Activated T-helper 1 cell treated with anti-CD3 and anti-CD28 coated beads, Interleukin-12 subunit alpha, Interleukin-12 subunit beta, Interleukin-2, Interleukin-4 antibody, amounts not matched to agents 30 ng/mL and 10 ng/mL and 1 ng/mL, durations not matched to agents 14 hours and 24 hours and 36 hours (primary cell): Measurements from ENCODE around the gene INHBB. TPM values are rescaled to one million over a fixed set of nuclear protein-coding genes. Genes with fewer than 3 reads are reported as not detected.
"Not testable (repeated sequence)": the region's sequence is repeated elsewhere in the genome, so short reads cannot be mapped to it uniquely, and the experiment has no call there.

Experiments
- DNase-seq: peaks from one replicate; pipeline ENCODE4 v3.0.0; 2021; ENCODE audit warnings: low spot score
- H3K27ac Mint-ChIP-seq: one replicate; pipeline ENCODE4 v1.8.0; 2021; ENCODE audit warnings: mild to moderate bottlenecking, mixed read lengths
- H3K27me3 Mint-ChIP-seq: one replicate; pipeline ENCODE4 v1.8.0; 2022; ENCODE audit warnings: mild to moderate bottlenecking, moderate library complexity, mixed read lengths; ENCODE audit not compliant: insufficient read depth
- H3K36me3 Mint-ChIP-seq: one replicate; pipeline ENCODE4 v1.8.0; 2021; ENCODE audit warnings: low read depth, mixed read lengths
- H3K4me1 Mint-ChIP-seq: one replicate; pipeline ENCODE4 v1.8.0; 2021; ENCODE audit warnings: low read depth, mixed read lengths
- H3K4me3 Mint-ChIP-seq: one replicate; pipeline ENCODE4 v1.8.0; 2021; ENCODE audit warnings: mild to moderate bottlenecking, moderate library complexity, mixed read lengths
- H3K9me3 Mint-ChIP-seq: one replicate; pipeline ENCODE4 v1.8.0; 2021; ENCODE audit warnings: mixed read lengths
- intact Hi-C: fragments of 100-400 bp; cut with micrococcal nuclease; formaldehyde crosslinking; loops from one replicate; pipeline ENCODE4 v1.15.1; 2024
- total RNA-seq: library from RNA; stranded (reverse); gene quantifications from 2 replicates; pipeline ENCODE4 v1.2.3, GENCODE V29; 2022

Gene INHBB
- total RNA-seq, 1 donor from 2014 or later = not detected

DNA sequence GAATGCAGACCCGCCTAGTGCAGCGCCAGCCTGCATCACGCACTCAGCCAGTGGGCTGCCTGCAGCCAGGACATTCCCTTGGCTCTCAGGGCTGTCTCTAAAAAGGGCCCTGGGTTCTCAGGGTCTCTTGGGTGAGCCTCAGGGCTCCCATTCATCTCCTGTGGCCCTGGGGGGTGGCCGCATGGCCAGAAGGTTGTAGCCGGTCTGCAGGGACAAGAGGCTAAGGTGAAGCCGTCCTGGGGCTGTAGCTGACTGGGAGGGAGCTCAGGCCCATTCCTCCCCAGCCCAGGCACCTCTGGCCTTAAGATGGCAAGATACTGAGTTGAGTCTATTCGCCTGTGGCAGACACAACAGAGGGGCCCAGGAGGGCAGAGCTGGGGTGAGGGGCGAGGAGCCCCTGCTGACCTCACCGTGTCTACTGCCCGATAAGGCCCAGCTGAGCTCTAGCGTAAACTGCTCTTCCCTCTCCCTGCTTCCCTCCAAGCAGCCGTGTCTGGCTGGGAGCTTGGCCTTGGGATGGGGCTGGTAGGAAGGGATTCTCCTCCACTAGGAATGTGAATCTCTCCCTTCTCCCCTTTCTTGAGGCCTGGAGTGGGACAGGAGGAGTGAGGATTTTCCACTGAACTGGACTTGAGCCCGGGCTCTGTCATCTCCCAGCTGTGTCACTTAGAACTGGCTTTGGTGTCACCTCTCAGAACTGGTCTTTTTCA lies 37.9 kb downstream of the INHBB start:
- no peaks in the 10 kb centered on the region for H3K36me3 Mint-ChIP-seq
- H3K4me3 Mint-ChIP-seq = no peak overlapping the region
- DNase-seq = no peak
- no peaks in the 10 kb centered on the region for H3K27me3 Mint-ChIP-seq
- no peaks in the 10 kb centered on the region for H3K9me3 Mint-ChIP-seq
- H3K4me1 Mint-ChIP-seq = no peaks in the 10 kb centered on the region
- H3K27ac Mint-ChIP-seq = no peak overlapping the region
- intact Hi-C loops = no loop called here

- intact Hi-C loops = no loop called here
- H3K36me3 Mint-ChIP-seq = no peaks in the 10 kb centered on the region
- H3K27ac Mint-ChIP-seq = no peak overlapping the region
- DNase-seq = no peak
- H3K27me3 Mint-ChIP-seq = no peaks in the 10 kb centered on the region
- H3K4me1 Mint-ChIP-seq = no peaks in the 10 kb centered on the region
- no peak overlapping the region for H3K4me3 Mint-ChIP-seq
- no peaks in the 10 kb centered on the region for H3K9me3 Mint-ChIP-seq
Measured at GRCh38 chr2:120384486-120385354, 38.8 kb downstream of the INHBB start.

DNA sequence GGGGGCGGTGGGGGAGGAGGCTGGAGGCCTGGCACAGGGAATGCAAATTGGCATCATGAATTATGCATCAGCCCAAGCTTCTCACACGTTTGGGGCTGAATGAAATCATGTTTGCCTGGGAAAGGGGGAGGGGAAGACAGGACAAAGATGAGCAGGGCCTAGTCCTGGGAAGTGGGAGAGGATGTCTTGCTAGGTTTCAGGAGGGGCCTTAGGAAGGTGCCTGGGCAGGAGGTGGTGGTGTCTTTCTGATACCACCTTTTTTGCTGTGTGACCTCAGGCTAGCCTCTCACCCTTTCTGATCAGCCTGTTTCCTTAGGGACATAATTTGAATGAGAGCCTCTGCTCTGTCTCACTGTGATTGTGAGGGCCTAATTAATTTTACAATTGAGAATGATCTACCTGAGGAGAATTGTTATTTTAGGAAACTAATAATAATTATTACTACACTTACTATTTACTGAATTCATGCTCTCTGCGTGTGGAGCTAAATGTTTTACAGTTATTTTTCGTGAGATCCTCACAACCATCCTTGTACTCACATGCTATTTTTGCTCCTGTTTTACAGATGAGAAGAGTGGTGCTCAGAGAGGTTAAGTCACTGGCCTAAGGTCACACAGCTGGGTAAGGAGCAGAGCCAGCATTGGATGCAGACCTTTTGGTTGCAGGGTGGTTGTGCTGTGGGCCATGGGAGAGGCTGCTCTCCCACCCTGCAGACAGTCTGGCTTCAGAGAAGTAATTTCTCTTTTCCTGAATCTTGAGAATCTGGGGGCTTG lies 39.6 kb downstream of the INHBB start:
- no peaks in the 10 kb centered on the region for H3K27me3 Mint-ChIP-seq
- H3K4me1 Mint-ChIP-seq = no peaks in the 10 kb centered on the region
- no peaks in the 10 kb centered on the region for H3K36me3 Mint-ChIP-seq

DNA sequence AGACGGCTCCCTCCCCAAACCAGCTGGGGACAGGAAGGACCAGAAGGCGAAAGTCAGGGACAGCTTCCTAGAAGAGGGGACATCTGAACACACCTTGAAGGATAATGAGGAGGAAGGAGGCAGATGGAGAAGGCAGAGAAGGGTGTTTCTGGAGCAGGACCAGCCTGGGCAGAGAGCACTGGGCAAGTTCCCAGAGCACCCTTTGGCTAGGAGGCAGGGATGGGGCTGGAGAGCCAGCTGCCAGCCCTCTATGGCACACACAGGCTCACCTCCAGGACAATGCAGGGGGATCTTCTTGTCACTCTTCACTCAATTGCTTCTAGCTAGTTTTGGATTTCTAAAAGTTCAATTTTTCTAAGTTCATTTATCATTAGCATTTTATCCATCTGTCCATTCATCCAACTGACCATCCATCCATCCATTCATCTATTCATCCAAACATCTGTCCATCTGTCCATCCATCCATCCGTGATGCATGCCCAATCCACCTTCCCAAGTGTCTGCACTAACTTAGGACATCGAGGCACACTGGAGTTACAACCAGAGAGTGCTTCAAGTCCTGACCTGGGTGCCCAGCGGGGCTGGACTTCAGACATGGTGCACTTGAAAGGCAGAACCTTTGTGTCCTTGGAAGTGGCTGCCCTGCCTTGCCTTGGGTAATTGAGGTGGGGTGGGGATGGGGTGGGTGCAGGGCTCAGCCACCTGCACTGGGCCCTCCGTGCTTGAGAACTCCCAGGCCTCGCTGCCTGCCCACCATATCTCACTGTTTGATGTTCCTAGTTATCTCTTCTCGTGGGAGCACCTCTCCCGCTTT lies 42.5 kb downstream of the INHBB start:
- H3K27ac Mint-ChIP-seq = no peak overlapping the region
- intact Hi-C loops = no loop called here
- H3K4me3 Mint-ChIP-seq = no peak overlapping the region
- H3K9me3 Mint-ChIP-seq = no peaks in the 10 kb centered on the region
- no peaks in the 10 kb centered on the region for H3K27me3 Mint-ChIP-seq
- DNase-seq = no peak
- no peaks in the 10 kb centered on the region for H3K4me1 Mint-ChIP-seq
- no peaks in the 10 kb centered on the region for H3K36me3 Mint-ChIP-seq

More for the DNA sequence above, 39.6 kb downstream of the INHBB start:
- intact Hi-C loops = no loop called here
- H3K9me3 Mint-ChIP-seq = no peaks in the 10 kb centered on the region
- no peak overlapping the region for H3K27ac Mint-ChIP-seq
- no peak for DNase-seq
- no peak overlapping the region for H3K4me3 Mint-ChIP-seq

- no peak for DNase-seq
- no peaks in the 10 kb centered on the region for H3K9me3 Mint-ChIP-seq
- intact Hi-C loops = no loop called here
- H3K36me3 Mint-ChIP-seq = no peaks in the 10 kb centered on the region
- H3K4me3 Mint-ChIP-seq = no peak overlapping the region
- no peaks in the 10 kb centered on the region for H3K27me3 Mint-ChIP-seq
- no peak overlapping the region for H3K27ac Mint-ChIP-seq
- no peaks in the 10 kb centered on the region for H3K4me1 Mint-ChIP-seq
Measured at GRCh38 chr2:120389036-120389391, 43.1 kb downstream of the INHBB start.

GRCh38 chr2:120390381-120391055 lies 44.6 kb downstream of the INHBB start:
- Mint-ChIP-seq H3K4me1 (no peaks in the 10 kb centered on the region), H3K4me3 (no peak overlapping the region), H3K9me3 (no peaks in the 10 kb centered on the region), H3K27me3 (no peaks in the 10 kb centered on the region), H3K27ac (no peak overlapping the region), H3K36me3 (no peaks in the 10 kb centered on the region)
- no peak for DNase-seq
- intact Hi-C loops = no loop called here

DNA sequence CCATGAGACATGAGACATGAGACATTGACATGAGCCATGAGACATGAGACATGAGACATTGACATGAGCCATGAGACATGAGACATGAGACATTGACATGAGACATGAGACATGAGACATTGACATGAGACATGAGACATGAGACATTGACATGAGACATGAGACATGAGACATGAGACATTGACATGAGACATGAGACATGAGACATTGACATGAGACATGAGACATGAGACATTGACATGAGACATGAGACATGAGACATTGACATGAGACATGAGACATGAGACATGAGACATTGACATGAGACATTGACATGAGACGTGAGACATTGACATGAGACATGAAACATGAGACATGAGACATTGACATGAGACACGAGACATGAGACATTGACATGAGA lies 45.4 kb downstream of the INHBB start:
- H3K36me3 Mint-ChIP-seq, H3K9me3 Mint-ChIP-seq, intact Hi-C loops: not testable (repeated sequence)

GRCh38 chr2:120391911-120392665 lies 46.2 kb downstream of the INHBB start:
- no peaks in the 10 kb centered on the region for H3K9me3 Mint-ChIP-seq
- H3K27me3 Mint-ChIP-seq = no peaks in the 10 kb centered on the region
- no peak for DNase-seq
- intact Hi-C loops = no loop called here
- no peaks in the 10 kb centered on the region for H3K36me3 Mint-ChIP-seq
- H3K4me1 Mint-ChIP-seq = no peaks in the 10 kb centered on the region
- no peak overlapping the region for H3K27ac Mint-ChIP-seq
- H3K4me3 Mint-ChIP-seq = no peak overlapping the region

More for the DNA sequence above, 45.4 kb downstream of the INHBB start:
- DNase-seq, H3K4me3 Mint-ChIP-seq, H3K4me1 Mint-ChIP-seq, H3K27ac Mint-ChIP-seq, H3K27me3 Mint-ChIP-seq: not testable (repeated sequence)

DNA sequence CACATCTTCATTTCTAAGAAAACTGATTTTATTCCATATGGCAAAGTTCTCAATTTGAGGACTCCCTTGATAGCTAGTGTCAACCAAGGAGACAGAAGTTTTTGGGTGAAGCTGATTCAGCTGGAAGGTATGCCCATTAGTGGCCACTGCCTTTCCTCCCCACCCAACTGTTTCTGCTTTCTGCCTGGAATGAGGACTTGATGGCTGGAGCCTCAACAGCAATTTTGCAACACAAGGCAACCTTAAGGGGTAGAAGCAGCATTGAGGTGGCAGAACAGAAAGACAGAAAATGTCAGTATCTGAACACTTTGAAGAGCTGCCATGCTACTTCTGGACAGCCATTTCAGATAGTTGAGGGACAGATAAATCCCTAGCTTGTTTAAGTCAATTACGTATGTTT lies 47.0 kb downstream of the INHBB start:
- Mint-ChIP-seq H3K36me3 (no peaks in the 10 kb centered on the region), H3K27ac (no peak overlapping the region)

DNA sequence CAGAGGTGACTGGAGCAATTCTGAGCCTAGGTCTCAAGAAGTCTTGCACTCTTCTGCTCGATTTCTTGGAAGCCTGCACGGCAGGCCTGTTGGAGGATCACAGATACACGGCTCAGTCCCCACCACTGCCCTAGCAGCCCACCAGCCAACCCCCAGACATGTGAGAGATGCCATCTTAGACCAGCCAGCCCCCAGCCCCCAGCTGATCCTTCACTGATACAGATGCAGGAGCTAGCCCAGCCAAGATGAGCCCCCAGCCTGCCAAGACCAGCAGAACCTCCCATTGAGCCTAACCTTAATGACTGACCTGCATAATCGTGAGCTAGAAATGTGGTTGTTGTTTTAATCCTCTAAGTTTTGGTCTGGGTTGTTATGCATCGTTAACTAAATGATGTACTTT lies 47.5 kb downstream of the INHBB start:
- no peaks in the 10 kb centered on the region for H3K36me3 Mint-ChIP-seq
- no peak overlapping the region for H3K27ac Mint-ChIP-seq
- H3K27me3 Mint-ChIP-seq = no peaks in the 10 kb centered on the region
- H3K4me3 Mint-ChIP-seq = no peak overlapping the region
- H3K4me1 Mint-ChIP-seq = no peaks in the 10 kb centered on the region
- intact Hi-C loops = no loop called here
- DNase-seq = no peak
- H3K9me3 Mint-ChIP-seq = no peaks in the 10 kb centered on the region

More for the DNA sequence above, 47.0 kb downstream of the INHBB start:
- H3K27me3 Mint-ChIP-seq = no peaks in the 10 kb centered on the region
- no peaks in the 10 kb centered on the region for H3K4me1 Mint-ChIP-seq
- no peak overlapping the region for H3K4me3 Mint-ChIP-seq
- H3K9me3 Mint-ChIP-seq = no peaks in the 10 kb centered on the region
- intact Hi-C loops = no loop called here
- DNase-seq = no peak

- no peaks in the 10 kb centered on the region for H3K36me3 Mint-ChIP-seq
- intact Hi-C loops = no loop called here
- H3K4me3 Mint-ChIP-seq = no peak overlapping the region
- H3K4me1 Mint-ChIP-seq = no peaks in the 10 kb centered on the region
- no peaks in the 10 kb centered on the region for H3K9me3 Mint-ChIP-seq
- H3K27me3 Mint-ChIP-seq = no peaks in the 10 kb centered on the region
- H3K27ac Mint-ChIP-seq = no peak overlapping the region
- DNase-seq = no peak
Measured at GRCh38 chr2:120394764-120395163, 48.8 kb downstream of the INHBB start.
